T-cell (primary cell): ENCODE results near the gene NLRP12. TPM values are rescaled to one million over a fixed set of nuclear protein-coding genes. Genes with fewer than 3 reads are reported as not detected.
"Not testable (repeated sequence)": the region's sequence is repeated elsewhere in the genome, so short reads cannot be mapped to it uniquely, and the experiment has no call there.

Experiments
- ATAC-seq, 4 experiments: fragments of 200-7000 bp in 3 of 4; fragments of 150-1000 bp in 1 of 4; cut with Tn5 transposase; replicated peaks in 1 of 4; 1 replicate in 3 of 4; 2 replicates in 1 of 4; pipeline ENCODE4 v1.10.0; 2021; ENCODE audit warnings: moderate library complexity in 3 of 4, mild to moderate bottlenecking in 2 of 4, moderate number of reproducible peaks in 1 of 4
- CTCF ChIA-PET, 2 donors: fragments of 300-600 bp; sonication (Branson Sonifier 250); formaldehyde crosslinking; loops; one replicate each; lab custom pipeline; 2022; ENCODE audit warnings: antibody characterized with exemption in 2 of 2; lab: Charles Lee
- POLR2A ChIA-PET, 2 donors: fragments of 300-600 bp; sonication (Branson Sonifier 250); formaldehyde crosslinking; loops; one replicate each; lab custom pipeline; 2022; ENCODE audit warnings: antibody characterized with exemption in 2 of 2; lab: Charles Lee
- DNase-seq, 35 experiments: peaks; one replicate each; pipeline versions ENCODE4 v3.0.0 to v3.0.0-alpha.2; 2013 to 2023
- H3K27ac ChIP-seq: one replicate; pipeline ENCODE4 v1.5.1; 2013; ENCODE audit warnings: low read length
- H3K27me3 ChIP-seq, 2 experiments: replicated peaks in 1 of 2; 1 replicate in 1 of 2; 2 replicates in 1 of 2; pipeline versions ENCODE4 v1.6.1 to v1.7.0; 2013; ENCODE audit warnings: low read length in 1 of 2, mixed read lengths in 1 of 2; ENCODE audit not compliant: control insufficient read depth in 2 of 2, insufficient read depth in 2 of 2; ENCODE audit errors: extremely low read depth in 1 of 2
- H3K36me3 ChIP-seq, 2 donors: 1 replicate in 1 of 2; 2 replicates in 1 of 2; pipeline versions ENCODE4 v1.6.1 to v1.7.0; 2013; ENCODE audit warnings: low read length in 1 of 2; ENCODE audit not compliant: control insufficient read depth in 2 of 2, insufficient read depth in 1 of 2; ENCODE audit errors: extremely low read depth in 1 of 2
- H3K4me1 ChIP-seq, 2 experiments: 1 replicate in 1 of 2; 2 replicates in 1 of 2; pipeline versions ENCODE4 v1.6.1 to v1.7.0; 2013; ENCODE audit warnings: low read length in 2 of 2, mixed read lengths in 1 of 2; ENCODE audit not compliant: insufficient read depth in 2 of 2, control insufficient read depth in 1 of 2; ENCODE audit errors: extremely low read depth in 1 of 2
- H3K4me3 ChIP-seq, 2 donors: 1 replicate in 1 of 2; 2 replicates in 1 of 2; pipeline versions ENCODE4 v1.5.1 to v1.7.0; 2013; ENCODE audit warnings: mild to moderate bottlenecking in 2 of 2, low read length in 1 of 2, moderate library complexity in 1 of 2; ENCODE audit not compliant: control insufficient read depth in 1 of 2; ENCODE audit errors: extremely low read depth in 1 of 2
- H3K9me3 ChIP-seq: 2 replicates; pipeline ENCODE4 v1.7.0; 2013
- H3K27ac Mint-ChIP-seq, 2 donors: one replicate each; pipeline ENCODE4 v1.8.0; 2020 to 2021; ENCODE audit warnings: mild to moderate bottlenecking in 2 of 2, mixed read lengths in 2 of 2
- H3K27me3 Mint-ChIP-seq, 2 donors: one replicate each; pipeline ENCODE4 v1.8.0; 2021 to 2022; ENCODE audit warnings: mixed read lengths in 2 of 2
- H3K36me3 Mint-ChIP-seq: one replicate; pipeline ENCODE4 v1.8.0; 2021; ENCODE audit warnings: mixed read lengths
- H3K4me1 Mint-ChIP-seq, 3 donors: one replicate each; pipeline ENCODE4 v1.8.0; 2020 to 2022; ENCODE audit warnings: mixed read lengths in 3 of 3, mild to moderate bottlenecking in 1 of 3
- H3K4me3 Mint-ChIP-seq, 3 donors: one replicate each; pipeline ENCODE4 v1.8.0; 2020 to 2022; ENCODE audit warnings: mild to moderate bottlenecking in 3 of 3, mixed read lengths in 3 of 3, moderate library complexity in 3 of 3
- H3K9me3 Mint-ChIP-seq, 3 donors: one replicate each; pipeline ENCODE4 v1.8.0; 2020 to 2022; ENCODE audit warnings: mixed read lengths in 3 of 3
- WGBS: methylation state at CpG from one replicate; pipeline ENCODE4 v1.1.5; 2013; ENCODE audit warnings: missing lambda C conversion rate; ENCODE audit not compliant: insufficient coverage; 5-methylcytosine and 5-hydroxymethylcytosine counted together
- total RNA-seq, 35 experiments: library from RNA in 6 of 35; stranded (reverse) in 6 of 35; fragments of 120-200 nt in 1 of 35; gene quantifications; one replicate each; pipeline versions ENCODE4 v1.2.1 to v1.2.4 and lab custom pipeline; 2013 to 2026

Gene NLRP12, protein sequence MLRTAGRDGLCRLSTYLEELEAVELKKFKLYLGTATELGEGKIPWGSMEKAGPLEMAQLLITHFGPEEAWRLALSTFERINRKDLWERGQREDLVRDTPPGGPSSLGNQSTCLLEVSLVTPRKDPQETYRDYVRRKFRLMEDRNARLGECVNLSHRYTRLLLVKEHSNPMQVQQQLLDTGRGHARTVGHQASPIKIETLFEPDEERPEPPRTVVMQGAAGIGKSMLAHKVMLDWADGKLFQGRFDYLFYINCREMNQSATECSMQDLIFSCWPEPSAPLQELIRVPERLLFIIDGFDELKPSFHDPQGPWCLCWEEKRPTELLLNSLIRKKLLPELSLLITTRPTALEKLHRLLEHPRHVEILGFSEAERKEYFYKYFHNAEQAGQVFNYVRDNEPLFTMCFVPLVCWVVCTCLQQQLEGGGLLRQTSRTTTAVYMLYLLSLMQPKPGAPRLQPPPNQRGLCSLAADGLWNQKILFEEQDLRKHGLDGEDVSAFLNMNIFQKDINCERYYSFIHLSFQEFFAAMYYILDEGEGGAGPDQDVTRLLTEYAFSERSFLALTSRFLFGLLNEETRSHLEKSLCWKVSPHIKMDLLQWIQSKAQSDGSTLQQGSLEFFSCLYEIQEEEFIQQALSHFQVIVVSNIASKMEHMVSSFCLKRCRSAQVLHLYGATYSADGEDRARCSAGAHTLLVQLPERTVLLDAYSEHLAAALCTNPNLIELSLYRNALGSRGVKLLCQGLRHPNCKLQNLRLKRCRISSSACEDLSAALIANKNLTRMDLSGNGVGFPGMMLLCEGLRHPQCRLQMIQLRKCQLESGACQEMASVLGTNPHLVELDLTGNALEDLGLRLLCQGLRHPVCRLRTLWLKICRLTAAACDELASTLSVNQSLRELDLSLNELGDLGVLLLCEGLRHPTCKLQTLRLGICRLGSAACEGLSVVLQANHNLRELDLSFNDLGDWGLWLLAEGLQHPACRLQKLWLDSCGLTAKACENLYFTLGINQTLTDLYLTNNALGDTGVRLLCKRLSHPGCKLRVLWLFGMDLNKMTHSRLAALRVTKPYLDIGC
- total RNA-seq = not detected
- total RNA-seq (2013) = 0.29 TPM
- 0 to 0.89 (median 0.05) reads per million in 29 experiments for total RNA-seq (lab: John Stamatoyannopoulos, UW)

DNA sequence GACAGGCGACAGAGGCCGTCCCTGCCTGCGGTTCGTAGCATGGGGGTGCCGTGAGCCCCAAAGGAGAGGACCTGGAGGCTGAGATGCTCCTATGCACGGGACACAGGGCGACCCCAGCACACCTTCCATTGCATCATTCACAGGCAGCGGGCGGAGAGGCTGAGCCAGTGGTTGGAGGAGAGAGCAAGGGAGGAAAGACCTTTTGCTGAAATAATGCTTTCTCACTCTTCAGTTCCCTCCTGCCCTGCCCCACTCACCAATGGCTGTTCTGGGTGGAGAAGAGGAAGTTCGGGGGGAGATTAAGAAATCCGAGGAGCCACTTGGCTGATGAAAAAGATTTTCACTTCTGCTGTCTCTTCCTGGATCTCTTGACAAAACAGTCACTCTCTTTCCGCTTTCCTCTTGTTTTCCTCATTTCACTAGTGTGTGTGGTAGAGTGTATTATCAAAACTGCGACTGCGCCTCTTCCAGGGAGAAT lies at the start of gene NLRP12:
TSS of gene NLRP12 (minus strand) at position 181 of the 478 bp plus-strand sequence. CDS start at position 41, 140 bp downstream.
- no peak within 1 kb of the TSS for H3K27ac Mint-ChIP-seq
- H3K27ac ChIP-seq = no peak within 1 kb of the TSS
- DNase-seq (peak in 3 of 35 experiments; percentile 9 to 38 (median 10)), ATAC-seq (no peak)
- no peak within 1 kb of the TSS for H3K4me3 Mint-ChIP-seq
- CTCF ChIA-PET = no interaction called here
- 37% methylated on average over 5 of the region's 14 CpGs for WGBS
- no peaks in the 10 kb centered on the region for H3K4me1 Mint-ChIP-seq
- H3K36me3 Mint-ChIP-seq = no peaks in the 10 kb centered on the region
- POLR2A ChIA-PET = interaction anchor here in 1 of 2 donors (0.7 kb wide), 1 partner anchor 1971 kb away, joined by 4 read pairs; no protein-coding TSS in a partner anchor
- no peaks in the 10 kb centered on the region for H3K36me3 ChIP-seq
- H3K9me3 ChIP-seq = no peaks in the 10 kb centered on the region
- peaks cover 0 to 31% of the 10 kb centered on the region in 2 experiments for H3K27me3 ChIP-seq
- no peak within 1 kb of the TSS for H3K4me3 ChIP-seq
- H3K4me1 ChIP-seq = no peaks in the 10 kb centered on the region
- no peaks in the 10 kb centered on the region for H3K9me3 Mint-ChIP-seq
- H3K27me3 Mint-ChIP-seq = peaks cover 31 to 35% of the 10 kb centered on the region in 2 donors

DNA sequence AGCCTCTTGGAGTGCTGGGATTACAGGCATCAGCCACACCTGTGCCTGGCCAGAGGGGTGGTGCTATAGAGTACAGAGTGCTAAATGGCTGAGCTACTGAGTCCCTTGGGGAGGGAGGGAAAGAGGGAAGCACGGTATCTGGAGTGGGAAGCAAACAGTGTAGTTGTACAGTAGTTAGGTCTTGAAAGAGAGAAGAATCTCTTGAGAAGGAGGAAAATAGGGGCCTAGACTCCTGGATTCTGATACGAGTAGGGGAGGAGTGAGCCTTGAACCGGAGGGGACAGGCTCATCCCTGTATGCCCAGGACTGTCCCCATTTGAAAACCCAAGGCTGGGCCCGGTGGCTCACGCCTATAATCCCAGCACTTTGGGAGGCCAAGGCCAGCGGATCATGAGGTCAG lies 48.6 kb upstream of the NLRP12 start:
- 95% methylated on average over 5 of the region's 6 CpGs for WGBS
- Histone ChIP-seq H3K36me3 (peaks cover 6 to 36% of the 10 kb centered on the region in 2 donors), H3K4me3 (no peak overlapping the region), H3K4me1 (peaks cover 42 to 93% of the 10 kb centered on the region in 2 experiments), H3K9me3 (no peaks in the 10 kb centered on the region), H3K27ac (peak overlapping the region; percentile 43), H3K27me3 (no peaks in the 10 kb centered on the region)
- peak overlapping the region in 1 of 3 donors; percentile 34 for H3K4me3 Mint-ChIP-seq
- H3K36me3 Mint-ChIP-seq = peaks cover 42% of the 10 kb centered on the region
- peak overlapping the region; percentile 83 to 97 for H3K27ac Mint-ChIP-seq
- H3K9me3 Mint-ChIP-seq = peaks cover 0 to 8% (median 6%) of the 10 kb centered on the region in 3 donors
- peaks cover 67 to 82% (median 70%) of the 10 kb centered on the region in 3 donors for H3K4me1 Mint-ChIP-seq
- DNase-seq = peak in 2 of 35 experiments; percentile 21 to 30
- H3K27me3 Mint-ChIP-seq = no peaks in the 10 kb centered on the region
- POLR2A ChIA-PET = interaction anchor here in 1 of 2 donors (0.8 kb wide), 1 partner anchor 265 kb away, joined by 6 read pairs; the partner anchor contains the start of gene CNOT3
- CTCF ChIA-PET = interaction anchor here in 1 of 2 donors (0.5 kb wide), 1 partner anchor 34 kb away, joined by 4 read pairs; no protein-coding TSS in a partner anchor
- no peak for ATAC-seq

DNA sequence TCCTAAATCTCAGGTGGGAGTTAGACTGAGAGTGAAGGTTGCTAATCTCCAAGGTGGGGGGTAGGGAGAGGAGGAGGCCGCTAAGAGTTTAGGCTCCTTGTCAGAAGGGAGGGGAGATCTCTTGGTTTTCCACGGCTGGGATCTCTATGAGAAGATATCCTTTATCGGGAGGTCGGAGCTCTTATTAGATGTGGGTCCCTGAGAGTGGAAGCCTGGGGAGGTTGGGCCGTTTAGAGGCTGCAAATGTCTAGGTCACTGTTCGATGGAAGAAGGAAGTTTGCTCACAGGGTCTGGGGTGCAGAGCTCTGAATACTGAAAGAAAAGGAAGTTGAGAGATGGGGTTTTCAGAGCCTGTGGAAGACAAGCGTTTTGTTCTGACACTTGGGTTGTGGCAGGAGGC lies 47.3 kb upstream of the NLRP12 start:
- peak overlapping the region in 2 of 3 donors; percentile 40 to 71 for H3K4me3 Mint-ChIP-seq
- POLR2A ChIA-PET = interaction anchor here in 1 of 2 donors (0.7 kb wide), 1 partner anchor 19 kb away, joined by 3 read pairs; no protein-coding TSS in a partner anchor
- CTCF ChIA-PET = no interaction called here
- Histone ChIP-seq H3K4me1 (peaks cover 35 to 90% of the 10 kb centered on the region in 2 experiments), H3K27me3 (no peaks in the 10 kb centered on the region), H3K4me3 (peak overlapping the region in 1 of 2 donors; percentile 40), H3K9me3 (no peaks in the 10 kb centered on the region), H3K27ac (peak overlapping the region; percentile 54), H3K36me3 (peaks cover 6 to 36% of the 10 kb centered on the region in 2 donors)
- 49% methylated on average over 5 of the region's 7 CpGs for WGBS
- H3K36me3 Mint-ChIP-seq = peaks cover 34% of the 10 kb centered on the region
- H3K27me3 Mint-ChIP-seq = no peaks in the 10 kb centered on the region
- peak overlapping the region; percentile 88 to 90 for H3K27ac Mint-ChIP-seq
- peaks cover 65 to 81% (median 68%) of the 10 kb centered on the region in 3 donors for H3K4me1 Mint-ChIP-seq
- no peak for ATAC-seq
- DNase-seq = peak in 1 of 35 experiments; percentile 27
- peaks cover 0 to 8% (median 6%) of the 10 kb centered on the region in 3 donors for H3K9me3 Mint-ChIP-seq

DNA sequence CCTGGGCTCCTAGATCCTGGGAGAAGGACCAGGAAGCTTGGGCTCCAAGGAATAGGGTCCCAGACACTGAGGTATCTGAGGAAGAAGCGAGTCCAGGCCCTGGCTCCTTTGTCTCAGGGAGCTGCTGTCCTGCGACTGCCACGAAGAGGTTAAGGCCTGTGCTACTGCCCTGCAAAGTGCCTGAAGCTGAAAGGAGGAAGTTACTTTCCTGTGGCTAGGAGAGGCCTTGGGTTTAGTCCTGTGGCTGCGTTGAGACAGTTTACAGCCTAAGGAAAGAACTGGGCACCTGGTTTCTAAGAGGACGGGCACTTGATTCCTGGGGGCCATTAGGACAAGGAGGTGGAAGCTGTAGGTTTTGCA lies 46.4 kb upstream of the NLRP12 start:
- Mint-ChIP-seq H3K27ac (peak overlapping the region; percentile 88 to 90), H3K4me3 (peak overlapping the region in 2 of 3 donors; percentile 67 to 71), H3K27me3 (no peaks in the 10 kb centered on the region), H3K9me3 (peaks cover 0 to 8% (median 6%) of the 10 kb centered on the region in 3 donors), H3K4me1 (peaks cover 64 to 78% (median 68%) of the 10 kb centered on the region in 3 donors), H3K36me3 (peaks cover 28% of the 10 kb centered on the region)
- Histone ChIP-seq H3K27me3 (no peaks in the 10 kb centered on the region), H3K4me3 (peak overlapping the region; percentile 2 to 64), H3K36me3 (peaks cover 6 to 32% of the 10 kb centered on the region in 2 donors), H3K4me1 (peaks cover 34 to 89% of the 10 kb centered on the region in 2 experiments), H3K27ac (peak overlapping the region; percentile 27), H3K9me3 (no peaks in the 10 kb centered on the region)
- 63% methylated on average over 5 of the region's 5 CpGs for WGBS
- ATAC-seq (no peak), DNase-seq (peak in 1 of 35 experiments; percentile 30)
- ChIA-PET CTCF (no interaction called here), POLR2A (interaction anchor here (0.7 to 0.9 kb wide), 2 partner anchors 285 to 319 kb away, joined by 3 to 4 read pairs; partner anchors contain the start of gene MBOAT7 (in 1 of the 2))

DNA sequence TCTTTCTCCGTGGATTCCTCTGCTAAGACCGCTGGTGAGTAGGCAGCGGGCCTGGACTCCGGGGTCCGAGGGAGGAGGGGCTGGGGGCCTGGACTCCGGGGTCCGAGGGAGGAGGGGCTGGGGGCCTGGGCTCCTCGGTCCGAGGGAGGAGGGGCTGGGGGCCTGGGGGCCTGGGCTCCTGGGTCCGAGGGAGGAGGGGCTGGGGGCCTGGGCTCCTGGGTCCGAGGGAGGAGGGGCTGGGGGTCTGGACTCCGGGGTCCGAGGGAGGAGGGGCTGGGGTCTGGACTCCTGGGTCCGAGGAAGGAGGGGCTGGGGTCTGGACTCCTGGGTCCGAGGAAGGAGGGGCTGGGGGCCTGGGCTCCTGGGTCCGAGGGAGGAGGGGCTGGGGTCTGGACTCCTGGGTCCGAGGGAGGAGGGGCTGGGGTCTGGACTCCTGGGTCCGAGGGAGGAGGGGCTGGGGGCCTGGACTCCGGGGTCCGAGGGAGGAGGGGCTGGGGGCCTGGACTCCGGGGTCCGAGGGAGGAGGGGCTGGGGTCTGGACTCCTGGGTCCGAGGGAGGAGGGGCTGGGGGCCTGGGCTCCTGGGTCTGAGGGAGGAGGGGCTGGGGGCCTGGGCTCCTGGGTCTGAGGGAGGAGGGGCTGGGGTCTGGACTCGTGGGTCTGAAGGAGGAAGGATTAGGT lies 45.8 kb upstream of the NLRP12 start:
- ATAC-seq, DNase-seq, H3K27me3 Mint-ChIP-seq, CTCF ChIA-PET, H3K9me3 ChIP-seq, H3K9me3 Mint-ChIP-seq, H3K27me3 ChIP-seq: not testable (repeated sequence)
- Mint-ChIP-seq H3K36me3 (peaks cover 28% of the 10 kb centered on the region), H3K27ac (peak overlapping the region; percentile 89 to 94), H3K4me1 (peaks cover 60 to 73% (median 66%) of the 10 kb centered on the region in 3 donors), H3K4me3 (peak overlapping the region; percentile 96 to 99 (median 96))
- POLR2A ChIA-PET = interaction anchor here (0.7 to 0.9 kb wide), 2 partner anchors 286 to 319 kb away, joined by 3 to 4 read pairs; partner anchors contain the start of gene MBOAT7 (in 1 of the 2)
- WGBS = 6% methylated on average over 19 of the region's 24 CpGs
- H3K36me3 ChIP-seq = peaks cover 6 to 28% of the 10 kb centered on the region in 2 donors
- peaks cover 31 to 88% of the 10 kb centered on the region in 2 experiments for H3K4me1 ChIP-seq
- H3K4me3 ChIP-seq = peak overlapping the region; percentile 89 to 98
- peak overlapping the region; percentile 99 for H3K27ac ChIP-seq
